HTERT RPE-1 (cell line): ENCODE results near the gene DMBT1.

Experiments
- in situ Hi-C: fragments of 300-500 bp; cut with MboI; formaldehyde crosslinking; loops from 4 replicates; pipeline ENCODE4 v1.14.3; 2020; ENCODE audit warnings: low sequenced_read_pairs

Gene DMBT1

GRCh38 chr10:122560279-122560804 lies at the start of gene DMBT1:
Gene DMBT1, plus strand, starts transcription at chr10:122560754. Its CDS starts 17 bp downstream, at chr10:122560771.
- in situ Hi-C loops, result no loop called here

- in situ Hi-C loops, result no loop called here
Measured at GRCh38 chr10:122513053-122513452, 47.5 kb upstream of the DMBT1 start.

DNA sequence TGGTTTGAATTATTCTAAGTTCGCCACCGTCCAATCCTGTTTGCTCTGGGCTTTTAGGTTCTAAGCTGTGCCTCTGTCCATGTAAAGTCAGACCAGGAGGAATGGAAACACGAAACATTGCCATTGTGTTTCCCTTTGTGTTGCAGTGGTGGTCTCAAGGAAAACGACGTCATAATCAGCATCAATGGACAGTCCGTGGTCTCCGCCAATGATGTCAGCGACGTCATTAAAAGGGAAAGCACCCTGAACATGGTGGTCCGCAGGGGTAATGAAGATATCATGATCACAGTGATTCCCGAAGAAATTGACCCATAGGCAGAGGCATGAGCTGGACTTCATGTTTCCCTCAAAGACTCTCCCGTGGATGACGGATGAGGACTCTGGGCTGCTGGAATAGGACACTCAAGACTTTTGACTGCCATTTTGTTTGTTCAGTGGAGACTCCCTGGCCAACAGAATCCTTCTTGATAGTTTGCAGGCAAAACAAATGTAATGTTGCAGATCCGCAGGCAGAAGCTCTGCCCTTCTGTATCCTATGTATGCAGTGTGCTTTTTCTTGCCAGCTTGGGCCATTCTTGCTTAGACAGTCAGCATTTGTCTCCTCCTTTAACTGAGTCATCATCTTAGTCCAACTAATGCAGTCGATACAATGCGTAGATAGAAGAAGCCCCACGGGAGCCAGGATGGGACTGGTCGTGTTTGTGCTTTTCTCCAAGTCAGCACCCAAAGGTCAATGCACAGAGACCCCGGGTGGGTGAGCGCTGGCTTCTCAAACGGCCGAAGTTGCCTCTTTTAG lies 46.3 kb upstream of the DMBT1 start:
- in situ Hi-C loops, result no loop called here

DNA sequence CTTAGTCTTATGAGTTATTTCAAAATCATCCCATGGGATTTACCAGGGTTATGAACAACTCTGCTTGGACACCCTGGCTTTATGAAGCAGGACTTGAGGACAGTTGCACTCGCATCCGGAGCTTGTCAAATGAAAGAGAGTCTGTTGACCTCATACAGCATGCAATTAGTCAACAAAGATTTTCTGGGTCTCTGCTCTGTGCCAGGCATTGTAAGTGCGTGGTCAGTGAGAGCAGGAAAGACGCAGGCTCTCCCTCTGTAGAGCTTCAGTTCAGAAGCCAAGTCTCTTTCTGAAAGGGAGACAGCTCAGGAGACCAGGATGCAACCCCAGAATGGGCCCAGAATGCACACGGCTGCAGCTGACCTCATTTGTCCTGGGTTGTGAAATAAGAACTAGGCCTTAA lies 45.5 kb upstream of the DMBT1 start:
- in situ Hi-C loops, result no loop called here

DNA sequence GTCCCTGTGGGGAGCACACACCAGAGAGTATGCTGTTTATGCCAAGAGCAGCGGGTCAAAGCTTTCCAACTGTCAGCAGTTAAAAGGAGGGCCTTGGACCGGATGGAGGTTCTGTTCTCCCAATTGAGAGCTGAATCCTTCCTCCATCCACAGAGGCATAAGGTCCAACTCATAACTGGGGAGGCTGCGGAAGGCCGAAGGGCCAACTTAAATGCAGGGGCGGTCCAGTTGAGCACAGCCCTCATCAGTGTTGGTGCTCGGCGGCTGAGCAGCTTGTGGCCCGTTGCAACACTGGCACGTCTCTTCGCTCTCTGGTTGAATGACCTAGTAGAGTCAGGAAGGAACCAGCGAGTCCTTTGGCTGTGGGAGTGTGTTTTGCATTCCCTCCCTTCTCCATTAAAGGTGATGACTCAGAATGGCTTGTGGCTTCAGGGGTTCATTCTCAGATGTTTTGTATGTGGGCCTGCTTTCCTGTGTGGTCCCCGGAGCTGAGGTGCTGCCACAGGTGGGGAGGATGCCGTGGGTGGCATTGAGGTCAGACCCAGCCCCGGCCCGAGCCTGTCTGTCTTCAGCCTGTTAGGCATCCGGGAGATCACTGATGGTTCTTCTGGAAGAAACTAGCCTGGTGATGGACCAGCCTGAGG lies 44.8 kb upstream of the DMBT1 start:
- in situ Hi-C loops, result no loop called here

DNA sequence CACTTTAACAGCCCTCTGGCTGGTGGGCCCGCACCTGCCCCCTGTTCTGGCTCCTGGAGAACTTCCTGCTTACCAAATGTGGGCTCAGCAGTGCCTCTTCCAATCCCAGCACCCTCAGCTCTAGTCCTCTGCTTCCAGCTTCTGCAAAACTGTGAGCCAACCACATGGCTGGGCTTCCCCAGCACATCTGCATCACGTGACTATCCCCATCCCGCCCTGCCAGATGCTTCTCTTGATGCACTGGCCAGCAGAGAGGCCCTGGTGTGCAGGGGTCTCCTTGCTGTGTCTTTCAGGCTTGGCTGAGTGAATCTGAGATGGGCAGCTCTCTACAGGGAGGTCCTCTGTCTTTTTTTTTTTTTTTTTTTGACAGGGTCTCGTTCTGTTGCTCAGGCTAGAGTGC lies 43.8 kb upstream of the DMBT1 start:
- in situ Hi-C loops, result no loop called here

DNA sequence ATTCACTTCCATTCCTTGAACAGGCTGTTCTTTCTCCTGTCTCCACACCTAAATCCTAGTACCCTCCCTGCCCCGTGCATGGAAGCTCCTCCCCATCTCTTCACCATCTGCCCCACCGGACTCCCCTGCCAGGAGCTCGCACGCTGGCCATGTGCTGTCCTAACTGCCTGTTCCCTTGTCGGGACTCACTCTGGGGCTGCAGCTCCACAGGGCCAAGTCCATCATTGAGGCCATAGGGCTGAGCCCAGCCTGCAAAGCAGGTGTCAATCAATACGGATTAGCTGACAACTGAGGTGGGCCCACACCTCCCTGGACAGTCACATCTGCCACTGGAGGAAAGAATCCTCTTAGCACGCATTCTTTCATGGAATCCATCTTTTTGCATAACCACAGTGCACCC lies 41.4 kb upstream of the DMBT1 start:
- in situ Hi-C loops, result no loop called here

DNA sequence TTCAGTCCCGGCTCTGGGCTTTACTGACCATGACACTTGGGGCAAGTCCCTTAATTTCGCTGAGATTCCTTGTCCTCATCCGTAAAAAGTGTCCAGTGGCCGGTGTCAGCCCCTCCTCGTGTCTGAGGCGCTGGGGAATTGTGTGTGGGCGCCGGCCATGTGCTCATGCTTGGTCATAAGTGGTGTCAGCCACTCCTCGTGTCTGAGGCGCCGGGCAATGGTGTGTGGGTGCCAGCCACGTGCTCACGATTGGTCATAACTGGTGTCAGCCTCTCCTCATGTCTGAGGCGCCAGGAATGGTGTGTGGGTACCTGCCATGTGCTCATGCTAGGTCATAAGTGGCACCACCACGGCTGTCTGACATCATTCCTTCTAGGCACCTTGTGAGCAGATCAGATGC lies 40.7 kb upstream of the DMBT1 start:
- in situ Hi-C loops, result no loop called here

GRCh38 chr10:122521011-122521410 lies 39.5 kb upstream of the DMBT1 start:
- in situ Hi-C loops, result no loop called here

DNA sequence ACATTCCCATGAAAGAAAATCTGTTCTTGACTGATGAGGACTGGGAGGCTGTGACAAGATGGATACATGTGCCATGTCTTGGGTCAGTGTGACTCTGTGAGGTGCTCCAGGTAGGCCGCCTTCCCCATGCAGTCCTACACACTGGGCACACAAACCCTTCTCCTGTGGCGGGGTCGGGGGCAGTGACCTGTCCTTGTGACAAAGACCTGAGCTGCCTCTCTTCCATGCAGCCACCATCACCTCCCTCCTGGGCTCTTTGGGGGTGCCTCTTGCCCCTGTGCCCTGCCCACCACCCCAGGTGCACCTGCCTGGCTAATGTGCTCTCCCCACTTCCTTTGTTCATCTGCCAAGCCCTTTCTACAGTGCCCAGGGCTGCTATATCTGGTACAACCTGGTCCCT lies 35.7 kb upstream of the DMBT1 start:
- in situ Hi-C loops, result no loop called here

GRCh38 chr10:122525788-122526187 lies 34.8 kb upstream of the DMBT1 start:
- in situ Hi-C loops, result no loop called here

DNA sequence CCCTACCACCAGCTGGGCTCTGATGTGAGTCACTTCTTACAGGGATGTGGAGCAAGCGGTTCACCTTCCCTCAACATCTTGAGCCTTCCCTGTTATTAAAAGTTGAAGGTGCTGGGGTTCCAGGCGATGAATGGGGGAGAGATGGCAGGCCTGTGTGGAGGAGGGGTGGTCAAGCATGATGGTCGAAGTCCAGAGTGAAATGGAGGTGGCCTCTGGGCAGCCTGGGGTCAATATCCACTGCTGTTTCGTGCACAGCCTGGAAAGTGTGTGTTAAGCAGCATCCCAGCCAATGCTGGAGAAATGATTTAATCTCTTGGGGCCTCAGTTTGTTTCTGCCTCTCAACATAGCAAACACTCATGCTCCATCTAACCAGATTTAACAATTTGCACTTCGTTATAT lies 33.7 kb upstream of the DMBT1 start:
- in situ Hi-C loops, result no loop called here

DNA sequence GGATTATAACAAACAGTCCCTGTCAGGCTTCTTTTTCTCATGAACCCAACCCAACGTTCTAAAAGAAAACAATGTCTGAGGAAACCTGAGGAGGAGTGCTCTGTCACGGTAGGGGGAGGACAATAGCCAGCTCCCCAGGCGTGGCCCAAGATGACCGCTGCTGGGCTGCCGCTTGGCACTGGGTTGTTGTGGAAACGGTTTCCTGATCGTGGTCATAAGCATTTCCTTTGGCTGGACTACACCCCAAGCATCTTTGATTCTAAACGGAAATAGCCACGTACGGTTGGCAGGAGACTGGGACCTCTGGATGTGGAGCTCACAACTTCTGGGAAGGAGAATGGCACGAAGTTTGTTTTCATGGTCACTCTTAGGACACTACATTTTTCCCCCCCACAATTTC lies 30.4 kb upstream of the DMBT1 start:
- in situ Hi-C loops, result no loop called here

- in situ Hi-C loops, result no loop called here
Measured at GRCh38 chr10:122531261-122531660, 29.3 kb upstream of the DMBT1 start.

DNA sequence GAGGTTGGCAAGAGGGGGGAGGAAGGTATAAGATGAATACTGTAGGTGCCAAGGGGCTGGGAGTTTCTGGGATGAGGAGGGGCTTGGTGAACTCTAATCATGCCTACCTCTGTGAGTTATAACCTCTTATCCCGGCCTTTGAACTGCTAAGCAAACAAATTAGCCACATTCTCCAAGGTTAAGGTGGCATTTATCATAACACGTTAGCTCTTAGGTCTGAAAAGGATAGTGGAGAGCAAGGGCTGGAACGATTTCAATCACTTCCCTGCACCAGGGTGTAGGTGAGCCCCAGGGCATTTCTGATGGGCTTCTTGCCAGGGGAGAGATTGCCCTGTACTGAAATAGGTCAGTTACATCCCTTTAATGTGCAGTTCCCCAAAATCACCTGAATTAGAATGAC lies 28.6 kb upstream of the DMBT1 start:
- in situ Hi-C loops, result no loop called here

GRCh38 chr10:122532601-122533296 lies 27.8 kb upstream of the DMBT1 start:
- in situ Hi-C loops, result no loop called here

- in situ Hi-C loops, result no loop called here
Measured at GRCh38 chr10:122537545-122537944, 23.0 kb upstream of the DMBT1 start.

DNA sequence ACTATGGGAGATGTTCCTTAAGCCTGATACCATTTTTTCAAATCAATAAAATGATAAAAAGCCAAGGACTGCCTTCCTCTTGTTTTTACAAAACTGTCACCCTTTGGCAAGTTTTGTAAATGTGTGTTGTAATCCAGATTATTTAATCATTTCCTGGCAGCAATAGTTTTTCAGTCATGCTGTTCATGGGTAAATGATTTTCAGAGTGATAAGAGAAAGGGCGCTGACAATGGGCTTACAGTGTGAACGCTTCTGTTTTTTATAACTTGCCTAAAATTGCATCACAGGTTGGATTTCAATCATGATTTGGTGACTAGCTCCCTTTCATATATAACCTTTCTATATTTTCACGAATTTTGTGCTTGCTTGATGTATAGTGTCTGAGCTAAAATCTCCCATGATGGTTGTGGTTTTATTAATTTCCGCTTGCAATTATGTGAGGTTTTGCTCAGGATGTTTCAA lies 19.0 kb upstream of the DMBT1 start:
- in situ Hi-C loops, result no loop called here

DNA sequence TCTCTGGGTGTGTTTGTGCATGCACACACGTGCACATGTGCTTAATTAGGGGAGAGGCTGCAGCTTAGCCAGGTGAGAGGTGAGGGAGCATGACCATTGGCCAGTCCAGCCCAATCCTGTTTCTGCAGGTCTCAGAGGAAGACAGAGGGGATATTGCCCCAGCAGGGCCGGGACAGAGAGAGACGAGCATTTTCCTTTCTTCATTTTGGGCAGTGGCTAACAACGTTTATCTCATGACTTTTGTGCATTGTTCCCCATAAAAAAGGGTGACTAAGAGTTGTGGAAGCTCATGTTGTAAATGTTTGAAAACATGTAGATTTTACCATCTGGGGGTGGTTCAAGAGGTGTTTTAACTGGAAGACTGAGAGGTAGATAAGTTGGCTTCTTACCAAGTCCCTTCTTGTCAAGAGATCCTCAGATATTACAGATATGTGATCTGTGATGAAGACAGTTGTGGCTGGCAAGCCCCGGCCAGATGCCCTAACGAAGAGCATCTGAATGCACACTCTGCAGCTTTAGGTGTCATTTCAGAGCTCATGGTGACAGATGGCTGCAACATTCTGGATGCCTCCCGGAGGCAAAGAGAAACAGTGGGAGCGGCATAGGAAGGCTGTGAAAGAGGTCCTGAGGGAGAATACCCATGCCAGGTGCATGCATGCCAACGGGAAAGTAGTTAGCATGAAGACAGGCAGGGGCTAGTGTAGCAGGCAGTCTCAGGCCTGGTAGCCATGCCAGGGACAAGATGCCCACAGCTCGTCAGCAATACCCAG lies 16.7 kb upstream of the DMBT1 start:
- in situ Hi-C loops, result no loop called here

- in situ Hi-C loops, result no loop called here
Measured at GRCh38 chr10:122544493-122544892, 16.1 kb upstream of the DMBT1 start.

DNA sequence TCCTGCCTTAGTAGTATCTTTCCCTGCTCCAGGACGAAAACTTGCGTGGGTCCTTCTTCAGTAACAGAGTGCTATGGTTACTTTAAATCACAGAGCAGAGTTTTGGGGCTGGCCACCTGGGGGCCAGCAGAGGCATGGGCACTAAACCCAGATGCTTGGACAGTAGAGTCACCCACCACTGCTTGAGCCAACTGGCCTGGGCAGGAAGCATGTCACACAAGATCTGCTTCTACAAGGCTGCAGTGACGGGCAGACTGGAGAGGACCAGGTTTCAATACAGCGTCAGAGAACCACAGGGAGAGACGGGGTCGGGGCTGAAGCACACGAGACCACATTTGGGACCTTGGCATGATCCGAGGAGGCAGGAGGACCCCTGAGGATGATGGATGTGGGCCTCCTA lies 14.3 kb upstream of the DMBT1 start:
- in situ Hi-C loops, result no loop called here
